Daoy (cell line): ENCODE results near the gene CEACAM19. TPM values are rescaled to one million over a fixed set of nuclear protein-coding genes. Genes with fewer than 3 reads are reported as not detected.
"Not testable (repeated sequence)": the region's sequence is repeated elsewhere in the genome, so short reads cannot be mapped to it uniquely, and the experiment has no call there.

ENCODE experiments used
- DNase-seq: peaks from one replicate; pipeline ENCODE4 v3.0.0-alpha.2; 2015; ENCODE audit warnings: low read depth
- total RNA-seq: library from RNA; depleted of rRNA; stranded (reverse); fragments of >200 nt; shearing (Covaris generic); gene quantifications from 2 replicates; pipeline ENCODE4 v1.2.3, GENCODE V29; 2014

Gene CEACAM19
- total RNA-seq, 1 experiment from 2014 or later = 0.23 TPM

- DNase-seq = no peak
Measured at GRCh38 chr19:44645407-44646048, 25.8 kb upstream of the CEACAM19 start.

- no peak for DNase-seq
Measured at GRCh38 chr19:44646049-44646416, 25.2 kb upstream of the CEACAM19 start.

DNA sequence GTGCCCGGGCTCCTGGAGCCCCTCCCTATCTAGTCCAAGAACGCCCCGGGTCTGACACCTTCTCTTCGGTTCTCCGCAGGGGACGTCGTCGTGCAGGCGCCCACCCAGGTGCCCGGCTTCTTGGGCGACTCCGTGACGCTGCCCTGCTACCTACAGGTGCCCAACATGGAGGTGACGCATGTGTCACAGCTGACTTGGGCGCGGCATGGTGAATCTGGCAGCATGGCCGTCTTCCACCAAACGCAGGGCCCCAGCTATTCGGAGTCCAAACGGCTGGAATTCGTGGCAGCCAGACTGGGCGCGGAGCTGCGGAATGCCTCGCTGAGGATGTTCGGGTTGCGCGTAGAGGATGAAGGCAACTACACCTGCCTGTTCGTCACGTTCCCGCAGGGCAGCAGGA, 24.1 kb upstream of the CEACAM19 start:
- DNase-seq = no peak

- DNase-seq = no peak
Measured at GRCh38 chr19:44648631-44649251, 22.5 kb upstream of the CEACAM19 start.

DNA sequence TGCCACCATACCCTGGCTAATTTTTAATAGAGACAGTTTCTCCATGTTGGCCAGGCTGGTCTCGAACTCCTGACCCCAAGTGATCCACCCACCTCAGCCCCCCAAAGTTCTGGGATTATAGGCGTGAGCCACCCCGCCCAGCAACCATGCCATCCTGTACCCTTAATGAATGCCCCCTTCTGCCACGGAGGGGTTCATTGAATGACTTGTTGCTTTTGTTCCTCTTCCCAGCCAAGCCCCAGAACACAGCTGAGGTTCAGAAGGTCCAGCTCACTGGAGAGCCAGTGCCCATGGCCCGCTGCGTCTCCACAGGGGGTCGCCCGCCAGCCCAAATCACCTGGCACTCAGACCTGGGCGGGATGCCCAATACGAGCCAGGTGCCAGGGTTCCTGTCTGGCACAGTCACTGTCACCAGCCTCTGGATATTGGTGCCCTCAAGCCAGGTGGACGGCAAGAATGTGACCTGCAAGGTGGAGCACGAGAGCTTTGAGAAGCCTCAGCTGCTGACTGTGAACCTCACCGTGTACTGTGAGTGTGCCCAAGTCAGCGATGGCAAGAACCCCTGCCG, 21.6 kb upstream of the CEACAM19 start:
- no peak for DNase-seq

- DNase-seq = no peak
Measured at GRCh38 chr19:44653343-44653742, 17.9 kb upstream of the CEACAM19 start.

GRCh38 chr19:44653977-44654774, 17.1 kb upstream of the CEACAM19 start:
- DNase-seq = peak; percentile 76

DNA sequence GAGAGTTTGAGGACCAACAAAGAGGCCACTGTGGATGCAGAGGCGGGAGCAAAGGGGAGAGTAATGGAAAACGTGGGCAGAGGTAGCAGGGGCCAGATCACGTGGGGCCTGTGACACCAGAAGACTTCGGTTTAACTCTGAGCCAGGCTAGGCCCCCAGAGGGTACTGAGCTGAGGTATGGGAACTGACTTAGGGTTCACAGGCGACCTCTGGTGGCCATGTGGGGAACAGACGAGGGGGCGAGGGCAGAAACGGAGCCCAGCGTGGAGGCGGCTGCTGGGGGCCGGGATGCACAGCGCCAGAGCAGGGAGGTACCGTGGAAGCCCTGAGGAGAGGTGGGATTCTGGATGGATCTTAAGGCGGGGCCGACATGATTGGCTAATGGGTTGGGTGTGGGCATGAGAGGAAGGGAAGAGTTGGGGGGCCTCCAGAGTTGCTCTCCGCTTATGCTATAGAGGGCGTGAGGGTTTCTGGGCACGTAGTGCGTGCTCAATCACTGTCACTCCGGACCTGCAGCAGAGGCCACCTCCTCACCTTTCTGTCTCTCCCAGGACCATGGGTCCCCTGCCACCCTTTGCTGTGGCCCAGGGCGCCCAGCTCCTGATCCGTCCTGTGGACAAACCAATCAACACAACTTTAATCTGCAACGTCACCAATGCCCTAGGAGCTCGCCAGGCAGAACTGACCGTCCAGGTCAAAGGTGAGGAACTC, 13.9 kb upstream of the CEACAM19 start:
- DNase-seq = peak; percentile 70

DNA sequence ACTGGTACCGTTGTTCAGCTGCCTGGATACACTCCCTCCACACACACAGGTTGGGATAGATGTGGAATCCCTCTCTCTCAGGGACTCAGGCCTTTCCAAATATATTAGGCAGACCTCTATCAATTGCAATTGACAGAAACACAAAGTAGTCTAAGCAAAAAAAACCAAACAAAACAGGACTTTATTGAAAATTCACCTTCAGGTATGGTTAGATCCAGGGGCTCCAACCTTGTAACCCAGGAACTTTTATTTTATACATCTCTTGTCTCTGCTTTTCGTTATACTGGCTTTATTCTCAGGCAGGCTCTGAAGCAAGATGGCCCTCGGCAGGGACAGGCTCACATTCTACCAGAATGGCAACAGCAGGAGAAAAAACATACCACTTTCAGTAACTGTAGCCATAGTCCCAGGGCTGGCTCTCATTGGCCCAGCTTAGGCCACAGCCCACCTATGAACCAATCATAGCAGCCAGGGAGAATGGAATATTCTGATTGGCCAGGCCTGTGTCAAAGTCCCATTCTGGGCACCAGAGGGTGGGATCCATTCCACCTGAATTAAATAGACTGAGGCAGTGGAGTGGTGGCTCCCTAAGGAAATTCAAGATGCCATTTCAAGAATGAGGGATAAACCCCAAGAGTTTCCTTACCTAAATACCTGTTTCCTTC, 13.1 kb upstream of the CEACAM19 start:
- no peak for DNase-seq

DNA sequence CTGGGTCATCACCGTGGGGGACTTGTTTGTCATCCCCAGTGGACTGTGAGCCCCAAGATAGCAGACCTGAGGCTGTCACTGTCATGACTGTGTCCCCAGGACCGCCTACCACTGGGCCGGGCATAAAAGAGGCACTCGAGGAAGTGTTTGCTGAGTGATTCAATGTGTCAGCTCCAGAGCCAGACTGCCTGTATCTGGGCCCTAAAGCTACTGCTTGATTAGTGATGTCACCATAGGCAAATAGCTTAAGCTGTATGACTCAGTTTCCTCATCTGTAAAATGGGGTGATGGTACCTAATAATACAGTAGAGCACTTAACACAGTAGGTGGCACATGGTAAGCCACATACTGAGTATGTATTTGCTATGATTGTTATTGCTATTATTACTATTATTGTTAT, 11.2 kb upstream of the CEACAM19 start:
- DNase-seq = no peak

GRCh38 chr19:44661205-44661604, 10.1 kb upstream of the CEACAM19 start:
- no peak for DNase-seq

DNA sequence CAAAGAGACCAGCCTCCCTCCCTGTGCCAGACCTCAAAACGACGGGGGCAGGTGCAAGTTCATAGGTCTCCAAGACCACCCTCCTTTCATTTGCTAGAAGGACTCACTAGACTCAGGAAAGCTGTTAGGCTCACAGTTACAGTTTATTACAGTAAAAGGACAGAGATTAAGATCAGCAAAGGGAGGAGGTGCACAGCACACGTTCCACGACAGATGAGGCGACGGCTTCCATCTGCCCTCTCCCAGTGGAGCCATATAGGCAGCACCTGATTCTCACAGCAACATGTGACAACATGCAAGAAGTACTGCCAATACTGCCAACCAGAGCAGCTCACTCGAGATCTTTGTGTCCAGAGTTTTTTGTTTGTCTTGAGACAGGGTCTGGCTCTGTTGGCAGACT, 9.4 kb upstream of the CEACAM19 start:
- DNase-seq = no peak

GRCh38 chr19:44662691-44663385, 8.4 kb upstream of the CEACAM19 start:
- DNase-seq = no peak

DNA sequence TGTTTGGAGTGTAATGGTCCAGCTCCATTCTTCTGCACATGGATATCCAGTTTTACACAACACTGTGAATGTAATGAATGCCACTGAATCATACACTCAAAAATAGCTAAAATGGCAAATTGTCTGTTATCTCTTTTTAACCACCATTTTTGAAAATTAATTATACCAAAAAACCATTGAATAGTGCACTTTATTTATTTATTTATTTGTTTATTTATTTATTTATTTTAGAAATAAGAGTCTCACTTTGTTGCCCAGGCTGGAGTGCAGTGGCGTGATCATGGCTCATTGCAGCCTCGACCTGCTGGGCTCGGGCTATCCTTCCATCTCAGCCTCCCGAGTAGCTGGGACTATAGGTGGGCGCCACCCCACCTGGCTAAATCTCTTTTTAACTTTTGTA, 7.3 kb upstream of the CEACAM19 start:
- no peak for DNase-seq

GRCh38 chr19:44664976-44665375, 6.3 kb upstream of the CEACAM19 start:
- no peak for DNase-seq

DNA sequence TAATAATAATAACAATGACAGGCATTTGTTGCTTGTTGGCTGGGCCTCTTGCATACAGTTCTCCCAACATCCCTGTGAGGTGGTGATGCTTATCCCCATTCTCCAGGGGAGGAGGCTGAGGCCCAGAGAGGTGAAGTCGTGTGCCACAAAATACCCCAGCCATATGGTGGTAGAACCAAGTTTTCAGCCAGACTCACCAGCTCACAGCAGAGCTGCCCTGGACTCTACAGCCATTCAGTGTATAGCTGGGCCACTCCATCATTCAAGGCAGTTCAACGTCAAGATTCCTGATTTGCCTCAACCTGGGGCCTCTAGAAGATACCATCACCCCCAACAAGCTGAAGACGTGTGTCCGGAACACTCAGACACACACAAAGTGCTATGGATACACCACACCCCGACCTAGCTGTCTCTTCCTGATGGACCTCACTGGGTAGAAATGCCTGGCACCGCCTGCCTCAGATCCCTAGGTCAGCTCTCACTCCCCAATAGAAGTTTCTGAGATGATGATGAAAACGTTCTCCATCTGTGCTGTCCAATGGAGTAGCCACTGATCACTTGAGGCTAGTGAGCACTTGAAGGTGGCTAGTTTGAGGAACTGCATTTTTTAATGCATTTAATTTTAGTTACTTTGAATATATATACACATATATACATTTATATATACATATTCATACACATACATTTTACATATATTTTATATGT, 4.3 kb upstream of the CEACAM19 start:
- no peak for DNase-seq

- DNase-seq = no peak
Measured at GRCh38 chr19:44668985-44669764, 2.1 kb upstream of the CEACAM19 start.

- not testable (repeated sequence) for DNase-seq
Measured at GRCh38 chr19:44670027-44670426, 1.3 kb upstream of the CEACAM19 start.

DNA sequence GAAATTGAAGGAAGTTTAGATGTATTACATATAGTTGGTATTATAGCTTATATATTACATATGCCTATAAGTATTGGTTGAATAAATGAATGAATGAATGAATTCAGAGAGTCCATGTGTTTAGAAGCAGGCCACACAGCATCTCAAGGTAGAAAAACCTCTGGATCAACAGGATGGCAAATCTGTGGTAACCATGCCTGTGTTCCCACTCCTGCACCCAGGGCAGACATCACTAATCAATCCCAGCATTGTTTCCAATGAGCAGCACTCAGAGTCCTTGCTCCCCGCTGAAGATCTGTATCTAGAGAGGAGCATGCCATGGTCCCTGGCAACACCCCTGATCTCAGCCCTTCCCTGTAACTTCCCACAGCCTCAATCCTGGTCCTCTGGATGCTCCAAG, 944 bp downstream of the CEACAM19 start:
- no peak for DNase-seq
